Activated T-helper 17 cell treated with anti-CD3 and anti-CD28 coated beads, Interleukin-2, amount 50 U/mL, for 72 hours (primary cell): ENCODE measurements around the gene LACRT. TPM values are rescaled to one million over a fixed set of nuclear protein-coding genes. Genes with fewer than 3 reads are reported as not detected.
"Not testable (repeated sequence)": the region's sequence is repeated elsewhere in the genome, so short reads cannot be mapped to it uniquely, and the experiment has no call there.

Source experiments
- ATAC-seq: fragments of 150-1000 bp; cut with Tn5 transposase; replicated peaks from 2 replicates; pipeline ENCODE4 v1.10.0; 2021; ENCODE audit warnings: mild to moderate bottlenecking, moderate library complexity
- H3K27ac Mint-ChIP-seq: one replicate; pipeline ENCODE4 v1.8.0; 2022; ENCODE audit warnings: mixed read lengths
- H3K27me3 Mint-ChIP-seq: one replicate; pipeline ENCODE4 v1.8.0; 2022; ENCODE audit warnings: mixed read lengths
- H3K36me3 Mint-ChIP-seq: one replicate; pipeline ENCODE4 v1.8.0; 2022; ENCODE audit warnings: low read depth, mild to moderate bottlenecking, mixed read lengths
- H3K4me1 Mint-ChIP-seq: one replicate; pipeline ENCODE4 v1.8.0; 2022; ENCODE audit warnings: mixed read lengths
- H3K4me3 Mint-ChIP-seq: one replicate; pipeline ENCODE4 v1.8.0; 2022; ENCODE audit warnings: mild to moderate bottlenecking, mixed read lengths
- H3K9me3 Mint-ChIP-seq: one replicate; pipeline ENCODE4 v1.8.0; 2022; ENCODE audit warnings: mixed read lengths
- total RNA-seq, 2 donors: library from RNA; stranded (reverse); gene quantifications; one replicate each; pipeline ENCODE4 v1.2.3, GENCODE V29; 2022

LACRT gene, protein sequence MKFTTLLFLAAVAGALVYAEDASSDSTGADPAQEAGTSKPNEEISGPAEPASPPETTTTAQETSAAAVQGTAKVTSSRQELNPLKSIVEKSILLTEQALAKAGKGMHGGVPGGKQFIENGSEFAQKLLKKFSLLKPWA
- not detected for total RNA-seq

GRCh38 chr12:54634795-54635194 lies at the start of gene LACRT:
LACRT (minus strand) TSS chr12:54634895; CDS start chr12:54634841, 54 bp downstream.
- H3K27ac Mint-ChIP-seq, result no peak within 1 kb of the TSS
- peaks cover 35% of the 10 kb centered on the region for H3K27me3 Mint-ChIP-seq
- H3K9me3 Mint-ChIP-seq, result no peaks in the 10 kb centered on the region
- no peak within 1 kb of the TSS for H3K4me3 Mint-ChIP-seq
- no peaks in the 10 kb centered on the region for H3K36me3 Mint-ChIP-seq
- ATAC-seq, result no peak
- no peaks in the 10 kb centered on the region for H3K4me1 Mint-ChIP-seq

- no peak for ATAC-seq
- Mint-ChIP-seq H3K9me3 (no peaks in the 10 kb centered on the region), H3K4me1 (no peaks in the 10 kb centered on the region), H3K27ac (no peak overlapping the region), H3K4me3 (no peak overlapping the region), H3K36me3 (no peaks in the 10 kb centered on the region), H3K27me3 (peaks cover 62% of the 10 kb centered on the region)
Measured at GRCh38 chr12:54683398-54683797, 48.7 kb upstream of the LACRT start.

- peaks cover 63% of the 10 kb centered on the region for H3K27me3 Mint-ChIP-seq
- no peaks in the 10 kb centered on the region for H3K4me1 Mint-ChIP-seq
- H3K27ac Mint-ChIP-seq, result no peak overlapping the region
- no peak for ATAC-seq
- H3K4me3 Mint-ChIP-seq, result no peak overlapping the region
- no peaks in the 10 kb centered on the region for H3K36me3 Mint-ChIP-seq
- no peaks in the 10 kb centered on the region for H3K9me3 Mint-ChIP-seq
Measured at GRCh38 chr12:54682674-54683073, 48.0 kb upstream of the LACRT start.

GRCh38 chr12:54680374-54680773 lies 45.7 kb upstream of the LACRT start:
- ATAC-seq, result peak; percentile 29
- Mint-ChIP-seq H3K27me3 (peaks cover 56% of the 10 kb centered on the region), H3K27ac (no peak overlapping the region)

DNA sequence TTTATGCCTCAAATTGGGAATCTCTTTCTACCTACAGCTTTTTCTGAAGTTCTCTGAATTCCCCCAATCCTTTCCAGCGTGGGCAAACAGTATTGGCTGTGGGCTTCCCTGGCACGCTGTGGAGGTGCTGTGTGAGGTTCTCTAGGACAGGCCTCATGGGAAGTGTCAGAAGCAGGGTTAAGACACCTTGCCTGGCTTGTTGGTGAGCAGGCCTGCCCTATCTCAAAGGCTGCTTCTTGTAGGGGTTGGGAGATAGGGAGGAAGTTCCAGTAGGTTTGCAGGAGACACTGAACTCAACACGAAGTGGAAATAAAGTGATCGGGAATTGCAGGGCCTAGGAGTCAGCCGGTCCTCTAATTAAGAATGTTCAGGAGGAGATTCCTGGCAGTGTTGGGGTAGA lies 43.4 kb upstream of the LACRT start:
- H3K27me3 Mint-ChIP-seq, result peaks cover 38% of the 10 kb centered on the region

More at GRCh38 chr12:54680374-54680773, 45.7 kb upstream of the LACRT start:
- no peaks in the 10 kb centered on the region for H3K9me3 Mint-ChIP-seq
- no peak overlapping the region for H3K4me3 Mint-ChIP-seq
- H3K36me3 Mint-ChIP-seq, result no peaks in the 10 kb centered on the region
- no peaks in the 10 kb centered on the region for H3K4me1 Mint-ChIP-seq

DNA sequence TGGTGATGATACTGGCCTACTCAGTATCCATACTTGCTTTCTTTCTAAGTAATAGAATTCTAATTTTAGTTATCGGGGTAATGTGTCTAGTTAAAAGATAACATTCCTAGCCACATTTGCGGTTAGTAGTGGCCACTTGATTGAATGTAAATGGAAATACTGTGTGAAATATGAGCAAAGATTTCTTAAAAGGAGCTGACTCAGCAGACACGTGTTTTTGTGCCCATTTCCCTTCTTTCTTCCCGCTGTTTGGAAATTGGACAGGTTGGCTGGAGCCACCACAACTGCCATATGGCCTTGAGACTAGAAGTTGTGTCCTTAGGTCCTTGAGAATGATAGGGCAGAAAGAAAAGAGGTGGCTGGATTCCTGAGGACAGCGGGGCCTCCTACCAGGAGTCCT lies 33.2 kb upstream of the LACRT start:
- H3K36me3 Mint-ChIP-seq, result no peaks in the 10 kb centered on the region
- H3K27me3 Mint-ChIP-seq, result peaks cover 34% of the 10 kb centered on the region
- no peak for ATAC-seq
- no peak overlapping the region for H3K4me3 Mint-ChIP-seq
- no peaks in the 10 kb centered on the region for H3K9me3 Mint-ChIP-seq
- no peaks in the 10 kb centered on the region for H3K4me1 Mint-ChIP-seq
- H3K27ac Mint-ChIP-seq, result no peak overlapping the region

More for the DNA sequence above, 43.4 kb upstream of the LACRT start:
- Mint-ChIP-seq H3K36me3 (no peaks in the 10 kb centered on the region), H3K9me3 (no peaks in the 10 kb centered on the region), H3K27ac (no peak overlapping the region), H3K4me3 (no peak overlapping the region), H3K4me1 (no peaks in the 10 kb centered on the region)
- ATAC-seq, result no peak

DNA sequence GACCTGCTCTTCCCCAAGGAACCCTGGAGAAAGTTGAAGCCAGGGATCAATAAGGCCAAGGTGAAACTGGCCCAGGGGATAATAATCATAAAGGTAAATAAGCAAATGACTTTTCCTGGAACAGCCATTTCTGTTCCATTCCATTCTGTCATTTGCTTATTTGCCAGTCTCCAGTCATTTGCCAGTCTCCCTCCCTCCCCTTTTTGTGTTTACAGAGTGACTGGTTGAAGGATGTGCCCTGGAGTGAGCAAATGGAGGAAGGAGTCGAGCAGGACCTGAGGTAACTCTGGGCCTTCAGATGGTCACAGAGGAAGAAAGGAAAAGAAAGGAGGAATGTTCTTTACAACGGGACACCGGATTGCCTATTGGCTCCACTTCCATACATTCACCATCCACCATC lies 31.3 kb upstream of the LACRT start:
- Mint-ChIP-seq H3K27ac (no peak overlapping the region), H3K36me3 (no peaks in the 10 kb centered on the region), H3K4me1 (no peaks in the 10 kb centered on the region), H3K4me3 (no peak overlapping the region), H3K9me3 (no peaks in the 10 kb centered on the region), H3K27me3 (peaks cover 30% of the 10 kb centered on the region)
- ATAC-seq, result no peak

GRCh38 chr12:54665022-54665635 lies 30.4 kb upstream of the LACRT start:
- not testable (repeated sequence) for ATAC-seq, H3K27ac Mint-ChIP-seq, H3K4me3 Mint-ChIP-seq, H3K4me1 Mint-ChIP-seq, H3K9me3 Mint-ChIP-seq, H3K36me3 Mint-ChIP-seq
- H3K27me3 Mint-ChIP-seq, result peaks cover 21% of the 10 kb centered on the region

GRCh38 chr12:54663603-54664002 lies 28.9 kb upstream of the LACRT start:
- no peaks in the 10 kb centered on the region for H3K4me1 Mint-ChIP-seq
- peaks cover 14% of the 10 kb centered on the region for H3K27me3 Mint-ChIP-seq
- no peak overlapping the region for H3K4me3 Mint-ChIP-seq
- no peak for ATAC-seq
- H3K36me3 Mint-ChIP-seq, result no peaks in the 10 kb centered on the region
- H3K27ac Mint-ChIP-seq, result no peak overlapping the region
- no peaks in the 10 kb centered on the region for H3K9me3 Mint-ChIP-seq

DNA sequence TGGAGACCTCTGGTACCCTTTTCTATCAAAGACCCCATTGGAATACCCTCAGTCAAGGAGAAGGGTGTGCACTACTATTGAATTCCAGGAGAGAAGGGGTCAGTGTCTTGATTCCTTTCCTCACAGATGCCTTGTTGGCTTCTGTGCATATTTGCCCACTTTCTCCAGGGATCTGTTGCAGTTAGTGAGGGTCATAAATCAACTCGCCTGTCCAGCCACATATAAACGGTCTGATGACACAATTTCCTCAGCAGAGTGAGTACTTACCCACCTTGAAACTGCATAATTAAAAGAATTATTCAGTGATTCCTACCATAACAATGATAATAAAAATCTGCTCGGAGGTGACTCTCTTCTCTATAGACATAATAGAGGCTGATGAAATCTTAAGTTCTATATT lies 27.3 kb upstream of the LACRT start:
- Mint-ChIP-seq H3K4me3 (no peak overlapping the region), H3K36me3 (no peaks in the 10 kb centered on the region)

GRCh38 chr12:54661048-54661447 lies 26.4 kb upstream of the LACRT start:
- H3K4me3 Mint-ChIP-seq, result no peak overlapping the region
- H3K27me3 Mint-ChIP-seq, result peaks cover 13% of the 10 kb centered on the region
- no peak overlapping the region for H3K27ac Mint-ChIP-seq

More for the DNA sequence above, 27.3 kb upstream of the LACRT start:
- Mint-ChIP-seq H3K27me3 (peaks cover 17% of the 10 kb centered on the region), H3K9me3 (no peaks in the 10 kb centered on the region), H3K4me1 (no peaks in the 10 kb centered on the region), H3K27ac (no peak overlapping the region)
- no peak for ATAC-seq

DNA sequence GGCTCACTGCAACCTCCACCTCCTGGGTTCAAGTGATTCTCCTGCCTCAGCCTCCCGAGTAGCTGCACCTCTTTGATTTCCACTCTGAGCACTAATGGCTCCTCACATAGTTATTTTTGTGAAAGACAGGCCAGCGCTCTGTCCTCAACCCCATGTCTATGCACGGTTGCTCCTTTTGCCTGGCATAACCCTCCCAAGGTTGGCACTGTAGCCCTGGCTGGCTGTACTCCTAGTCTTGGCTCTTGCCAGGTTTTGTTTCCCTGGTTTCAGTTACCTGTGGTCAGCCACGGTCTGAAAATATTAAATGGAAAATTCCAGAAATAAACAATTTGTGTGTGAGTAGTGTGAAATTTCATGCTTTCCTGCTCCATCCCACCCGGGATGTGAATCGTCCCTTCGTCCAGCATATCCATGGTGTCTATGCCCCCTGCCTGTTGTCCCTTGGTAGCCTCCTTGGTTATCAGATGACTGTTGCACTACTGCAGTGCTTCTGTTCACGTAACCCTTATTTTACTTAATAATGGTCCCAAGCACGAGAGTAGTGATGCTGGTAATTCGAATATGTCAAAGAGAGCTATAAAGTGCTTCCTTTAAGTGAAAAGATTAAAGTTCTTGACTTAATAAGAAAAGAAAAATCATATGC lies 25.7 kb upstream of the LACRT start:
- no peaks in the 10 kb centered on the region for H3K36me3 Mint-ChIP-seq
- peaks cover 10% of the 10 kb centered on the region for H3K27me3 Mint-ChIP-seq
- no peaks in the 10 kb centered on the region for H3K4me1 Mint-ChIP-seq
- ATAC-seq, result no peak
- H3K9me3 Mint-ChIP-seq, result no peaks in the 10 kb centered on the region
- H3K4me3 Mint-ChIP-seq, result no peak overlapping the region
- no peak overlapping the region for H3K27ac Mint-ChIP-seq

More at GRCh38 chr12:54661048-54661447, 26.4 kb upstream of the LACRT start:
- ATAC-seq, result no peak
- H3K36me3 Mint-ChIP-seq, result no peaks in the 10 kb centered on the region
- no peaks in the 10 kb centered on the region for H3K4me1 Mint-ChIP-seq
- no peaks in the 10 kb centered on the region for H3K9me3 Mint-ChIP-seq

- peaks cover 14% of the 10 kb centered on the region for H3K27me3 Mint-ChIP-seq
- H3K27ac Mint-ChIP-seq, result no peak overlapping the region
- H3K36me3 Mint-ChIP-seq, result no peaks in the 10 kb centered on the region
- H3K4me3 Mint-ChIP-seq, result no peak overlapping the region
- H3K4me1 Mint-ChIP-seq, result no peaks in the 10 kb centered on the region
- no peaks in the 10 kb centered on the region for H3K9me3 Mint-ChIP-seq
- ATAC-seq, result peak; percentile 47
Measured at GRCh38 chr12:54658306-54659264, 23.9 kb upstream of the LACRT start.

DNA sequence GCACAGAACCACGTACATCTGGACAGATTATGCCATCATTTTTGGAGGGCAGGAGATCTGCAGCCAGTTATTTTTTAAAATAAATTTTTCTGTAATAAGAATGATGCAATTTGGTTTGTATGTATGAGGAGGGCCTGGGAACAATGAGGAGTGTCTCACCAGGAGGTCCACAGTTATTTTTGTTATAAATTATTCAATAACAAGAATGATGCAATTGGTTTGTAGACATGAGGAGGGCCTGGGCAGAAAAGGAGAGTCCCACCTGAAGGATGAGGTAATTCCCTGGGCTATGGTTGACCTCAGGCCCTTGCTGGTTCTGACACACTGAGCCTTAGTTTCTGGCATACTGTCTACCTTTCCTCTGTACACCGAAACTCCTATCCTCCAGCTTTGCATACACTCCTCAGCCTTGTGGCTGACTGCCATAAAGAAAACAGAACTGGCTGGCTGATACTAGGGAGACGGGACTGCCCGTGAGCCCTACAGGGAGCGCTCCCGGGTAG lies 22.5 kb upstream of the LACRT start:
- H3K9me3 Mint-ChIP-seq, result no peaks in the 10 kb centered on the region
- no peaks in the 10 kb centered on the region for H3K36me3 Mint-ChIP-seq
- no peak overlapping the region for H3K27ac Mint-ChIP-seq
- no peaks in the 10 kb centered on the region for H3K4me1 Mint-ChIP-seq
- H3K27me3 Mint-ChIP-seq, result peaks cover 21% of the 10 kb centered on the region
- no peak for ATAC-seq
- H3K4me3 Mint-ChIP-seq, result no peak overlapping the region
